ENCODE data around the gene DBNDD2.
A peak's percentile ranks its signal among the peaks of the same experiment; 100 is the strongest.

DBNDD2 gene

DNA sequence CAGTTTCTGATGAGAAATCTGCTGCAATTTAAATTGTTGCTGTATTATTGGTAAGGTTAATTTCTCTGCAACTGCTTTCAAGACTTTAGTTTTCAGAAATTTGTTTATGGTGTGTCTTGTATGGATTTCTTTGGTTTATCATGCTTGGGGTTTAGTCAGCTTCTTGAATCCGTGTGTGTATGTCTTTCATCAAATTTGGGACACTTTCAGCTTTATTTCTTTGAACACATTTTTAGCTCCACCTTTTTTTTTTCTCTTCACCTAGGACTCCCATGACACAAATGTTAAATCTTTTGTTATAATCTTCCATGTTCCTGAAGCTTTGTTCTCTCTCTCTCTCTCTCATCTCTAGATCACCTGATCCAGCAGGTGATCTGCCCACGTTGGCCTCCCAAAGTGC is 16.5 kb upstream of the DBNDD2 start:
- TF ChIP-seq, protein P1, sequence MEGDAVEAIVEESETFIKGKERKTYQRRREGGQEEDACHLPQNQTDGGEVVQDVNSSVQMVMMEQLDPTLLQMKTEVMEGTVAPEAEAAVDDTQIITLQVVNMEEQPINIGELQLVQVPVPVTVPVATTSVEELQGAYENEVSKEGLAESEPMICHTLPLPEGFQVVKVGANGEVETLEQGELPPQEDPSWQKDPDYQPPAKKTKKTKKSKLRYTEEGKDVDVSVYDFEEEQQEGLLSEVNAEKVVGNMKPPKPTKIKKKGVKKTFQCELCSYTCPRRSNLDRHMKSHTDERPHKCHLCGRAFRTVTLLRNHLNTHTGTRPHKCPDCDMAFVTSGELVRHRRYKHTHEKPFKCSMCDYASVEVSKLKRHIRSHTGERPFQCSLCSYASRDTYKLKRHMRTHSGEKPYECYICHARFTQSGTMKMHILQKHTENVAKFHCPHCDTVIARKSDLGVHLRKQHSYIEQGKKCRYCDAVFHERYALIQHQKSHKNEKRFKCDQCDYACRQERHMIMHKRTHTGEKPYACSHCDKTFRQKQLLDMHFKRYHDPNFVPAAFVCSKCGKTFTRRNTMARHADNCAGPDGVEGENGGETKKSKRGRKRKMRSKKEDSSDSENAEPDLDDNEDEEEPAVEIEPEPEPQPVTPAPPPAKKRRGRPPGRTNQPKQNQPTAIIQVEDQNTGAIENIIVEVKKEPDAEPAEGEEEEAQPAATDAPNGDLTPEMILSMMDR (IDR thresholded peaks at IDR 0.05): no peak
- Histone ChIP-seq H3K9ac (no peak overlapping the region), H3K36me3 (ENCODE audit: control insufficient read depth, insufficient read depth, low read length) (no peaks in the 10 kb centered on the region), H3K9me3 (ENCODE audit: control insufficient read depth, low read length) (no peaks in the 10 kb centered on the region), H3K79me2 (peaks cover 3% of the 10 kb centered on the region), H3K4me3 (ENCODE audit: low read depth, low read length) (no peak overlapping the region), H3K27me3 (ENCODE audit: control insufficient read depth, insufficient read depth, low read length) (no peaks in the 10 kb centered on the region), H3K27ac (no peak overlapping the region), H3K4me2 (ENCODE audit: low read length) (no peak overlapping the region), H2AFZ (no peak overlapping the region), H3K4me1 (no peaks in the 10 kb centered on the region)

DNA sequence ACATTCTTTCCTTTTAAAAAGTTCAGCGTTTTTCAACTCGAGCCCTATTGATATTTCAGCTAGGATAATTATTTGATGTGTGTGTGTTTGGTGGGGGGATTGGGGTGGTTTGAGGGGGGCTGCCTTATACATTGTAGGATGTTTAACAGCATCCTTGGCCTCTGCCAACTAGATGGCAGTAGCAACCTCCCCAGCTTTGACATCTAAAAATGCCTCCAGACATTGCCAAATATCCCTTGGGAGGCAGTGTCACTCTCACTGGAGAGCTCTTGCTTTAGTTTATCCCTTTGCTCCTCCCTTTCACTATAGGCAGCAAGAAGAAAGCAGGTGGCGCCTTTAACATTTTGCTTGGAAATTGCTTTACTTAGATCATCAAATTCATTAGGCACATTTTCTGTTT is 15.4 kb upstream of the DBNDD2 start:
- no peak overlapping the region for H3K27ac ChIP-seq
- TF ChIP-seq, protein P1 (IDR thresholded peaks at IDR 0.05): peak; percentile 9

DNA sequence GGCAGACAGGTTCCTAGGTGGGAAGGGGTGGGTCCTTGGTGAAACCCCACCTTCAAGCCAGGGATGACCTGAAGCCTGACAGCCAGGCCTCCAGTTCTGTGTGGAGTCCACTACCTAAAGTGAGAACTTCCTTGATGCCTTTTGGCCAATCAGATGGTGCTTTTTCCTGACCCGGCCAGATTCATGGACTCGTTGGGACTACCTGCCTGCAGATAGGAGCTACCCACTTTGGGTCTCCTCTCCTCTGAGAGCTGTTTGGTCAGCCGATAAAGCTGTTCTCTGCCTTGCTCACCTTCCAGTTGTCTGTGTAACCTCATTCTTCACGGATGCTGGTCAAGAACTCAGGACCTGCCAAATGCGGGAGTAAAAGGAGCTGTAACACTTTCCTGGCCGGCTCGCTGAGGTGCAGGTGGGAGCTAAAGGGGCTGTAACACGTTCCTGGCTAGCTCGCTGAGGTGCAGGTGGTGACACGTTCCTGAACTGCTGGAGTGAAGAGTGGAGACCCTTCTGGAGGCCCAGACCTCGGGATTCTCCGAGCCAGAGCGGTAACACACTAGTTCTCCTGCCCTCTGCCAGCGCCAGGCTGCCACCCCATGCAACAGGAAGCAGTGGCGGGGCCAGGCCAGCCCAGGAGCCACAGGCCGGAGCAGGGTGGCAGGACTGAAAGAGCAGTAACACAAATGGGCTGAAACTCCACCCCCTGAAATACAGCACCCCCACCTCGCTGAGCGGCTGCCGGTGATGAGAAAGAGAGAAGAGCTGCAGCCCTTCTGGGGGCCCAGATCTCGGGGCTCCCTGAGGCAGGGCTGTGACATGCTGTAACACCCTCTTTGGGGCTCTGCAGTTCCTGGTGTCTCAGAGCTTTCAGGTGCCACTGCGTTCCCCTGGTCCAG is 13.6 kb upstream of the DBNDD2 start:
- Histone ChIP-seq H3K27me3 (ENCODE audit: control insufficient read depth, insufficient read depth, low read length) (no peaks in the 10 kb centered on the region), H3K9me3 (ENCODE audit: control insufficient read depth, low read length) (no peaks in the 10 kb centered on the region), H3K4me3 (ENCODE audit: low read depth, low read length) (no peak overlapping the region), H3K36me3 (ENCODE audit: control insufficient read depth, insufficient read depth, low read length) (no peaks in the 10 kb centered on the region), H3K4me1 (no peaks in the 10 kb centered on the region), H3K4me2 (ENCODE audit: low read length) (no peak overlapping the region), H2AFZ (no peak overlapping the region), H3K27ac (no peak overlapping the region), H3K79me2 (no peaks in the 10 kb centered on the region), H3K9ac (no peak overlapping the region)
- TF ChIP-seq, protein P1 (IDR thresholded peaks at IDR 0.05): no peak

More for the DNA sequence above, 15.4 kb upstream of the DBNDD2 start:
- Histone ChIP-seq H3K27me3 (ENCODE audit: control insufficient read depth, insufficient read depth, low read length) (no peaks in the 10 kb centered on the region), H3K4me1 (no peaks in the 10 kb centered on the region), H3K4me2 (ENCODE audit: low read length) (no peak overlapping the region), H3K79me2 (peaks cover 3% of the 10 kb centered on the region), H2AFZ (no peak overlapping the region), H3K4me3 (ENCODE audit: low read depth, low read length) (no peak overlapping the region), H3K9ac (no peak overlapping the region), H3K36me3 (ENCODE audit: control insufficient read depth, insufficient read depth, low read length) (no peaks in the 10 kb centered on the region), H3K9me3 (ENCODE audit: control insufficient read depth, low read length) (no peaks in the 10 kb centered on the region)

DNA sequence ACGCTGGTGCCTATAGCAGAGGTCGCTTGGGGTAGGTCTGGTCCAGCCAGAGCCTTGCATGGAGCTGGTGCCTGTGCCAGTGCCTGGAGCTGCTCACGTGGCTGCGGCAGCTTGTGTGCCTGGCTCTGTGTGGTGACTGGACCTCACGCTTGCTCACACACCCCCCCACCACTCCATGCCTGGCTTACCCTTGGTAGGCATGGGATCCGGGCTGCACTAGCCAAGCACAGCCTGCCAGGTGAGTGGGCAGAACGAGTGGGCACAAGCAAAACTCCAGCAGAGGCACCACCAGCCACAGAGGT is 13.0 kb upstream of the DBNDD2 start:
- Histone ChIP-seq H3K36me3 (ENCODE audit: control insufficient read depth, insufficient read depth, low read length) (no peaks in the 10 kb centered on the region), H3K9ac (no peak overlapping the region), H3K4me2 (ENCODE audit: low read length) (no peak overlapping the region), H3K4me3 (ENCODE audit: low read depth, low read length) (no peak overlapping the region), H3K79me2 (no peaks in the 10 kb centered on the region), H3K27ac (no peak overlapping the region), H3K27me3 (ENCODE audit: control insufficient read depth, insufficient read depth, low read length) (no peaks in the 10 kb centered on the region), H3K4me1 (no peaks in the 10 kb centered on the region), H2AFZ (no peak overlapping the region), H3K9me3 (ENCODE audit: control insufficient read depth, low read length) (no peaks in the 10 kb centered on the region)
- TF ChIP-seq, protein P1 (IDR thresholded peaks at IDR 0.05): no peak

DNA sequence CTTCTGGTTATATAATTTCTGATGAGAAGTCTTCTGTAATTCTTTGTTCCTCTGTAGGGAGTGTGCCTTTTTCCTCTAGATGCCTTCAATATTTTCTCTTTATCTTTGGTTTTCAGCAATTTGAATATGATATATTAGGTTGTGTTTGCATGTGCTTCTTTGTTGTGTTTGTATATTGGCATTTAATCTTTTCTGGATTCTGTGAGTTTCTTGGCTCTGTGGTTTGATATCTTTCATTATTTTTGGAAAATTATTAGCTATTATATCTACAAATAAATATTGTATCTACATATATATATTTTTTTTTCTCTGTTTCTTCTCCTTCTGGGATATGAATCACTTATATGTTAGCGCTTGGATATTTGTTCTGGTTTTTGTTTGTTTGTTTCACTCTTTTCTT is 9.1 kb upstream of the DBNDD2 start:
- Histone ChIP-seq H3K79me2 (no peaks in the 10 kb centered on the region), H3K9ac (no peak overlapping the region), H2AFZ (no peak overlapping the region), H3K4me3 (ENCODE audit: low read depth, low read length) (no peak overlapping the region), H3K4me1 (no peaks in the 10 kb centered on the region), H3K27me3 (ENCODE audit: control insufficient read depth, insufficient read depth, low read length) (no peaks in the 10 kb centered on the region), H3K27ac (no peak overlapping the region), H3K36me3 (ENCODE audit: control insufficient read depth, insufficient read depth, low read length) (no peaks in the 10 kb centered on the region), H3K9me3 (ENCODE audit: control insufficient read depth, low read length) (no peaks in the 10 kb centered on the region), H3K4me2 (ENCODE audit: low read length) (no peak overlapping the region)
- TF ChIP-seq, protein P1 (IDR thresholded peaks at IDR 0.05): no peak

Data from parathyroid adenoma (tissue), 2 donors.